PC-9 (cell line): ENCODE measurements around the gene PEAK1.

Experiments
- CTCF ChIP-seq: fragments of 200-600 bp; sonication (generic); conservative IDR thresholded peaks from 2 replicates; pipeline ENCODE4 v1.6.1; 2017; ENCODE audit warnings: mixed run types, antibody characterized with exemption, mild to moderate bottlenecking, moderate library complexity
- EZH2 ChIP-seq: fragments of 200-600 bp; sonication (generic); IDR thresholded peaks from 2 replicates; pipeline ENCODE4 v1.8.0; 2017; ENCODE audit warnings: antibody characterized with exemption, low read depth

- TF ChIP-seq CTCF (no peak), EZH2 (no peak)
These were observed 246.4 kb downstream of the PEAK1 start for GRCh38 chr15:77173487-77173886.
